SHP77 treated with DMSO at 0.1 percent for 48 hours (cell line): ENCODE measurements around the gene MBOAT1.
"Not testable (repeated sequence)": the region's sequence is repeated elsewhere in the genome, so short reads cannot be mapped to it uniquely, and the experiment has no call there.

Experiments
- DNase-seq: peaks from one replicate; lab custom pipeline; 2025; lab: John Stamatoyannopoulos, UW

The MBOAT1 gene

GRCh38 chr6:20212392-20213111, at the start of gene MBOAT1:
Gene MBOAT1 (minus strand): TSS chr6:20212469. CDS start chr6:20212234, 235 bp downstream.
- peak; percentile 30 for DNase-seq

GRCh38 chr6:20261685-20262084, 49.4 kb upstream of the MBOAT1 start:
- no peak for DNase-seq

DNA sequence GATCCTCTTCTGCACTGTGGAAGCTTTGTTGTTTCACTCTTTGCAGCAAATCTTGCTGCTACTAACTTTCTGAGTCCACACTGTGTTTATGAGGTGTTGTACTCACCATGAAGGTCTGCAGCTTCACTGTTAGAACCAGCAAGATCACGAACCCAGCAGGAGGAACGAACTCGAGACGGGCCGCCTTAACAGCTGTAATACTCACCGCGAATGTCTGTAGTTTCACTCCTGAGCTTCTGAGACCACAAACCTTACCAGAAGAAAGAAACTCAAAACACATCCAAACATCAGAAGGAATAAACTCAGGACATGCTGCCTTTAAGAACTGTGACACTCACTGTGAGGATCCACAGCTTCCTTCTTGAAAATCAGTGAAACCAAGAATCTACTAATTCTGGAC, 48.1 kb upstream of the MBOAT1 start:
- DNase-seq: no peak

- no peak for DNase-seq
Measured at GRCh38 chr6:20259316-20260049, 47.2 kb upstream of the MBOAT1 start.

DNA sequence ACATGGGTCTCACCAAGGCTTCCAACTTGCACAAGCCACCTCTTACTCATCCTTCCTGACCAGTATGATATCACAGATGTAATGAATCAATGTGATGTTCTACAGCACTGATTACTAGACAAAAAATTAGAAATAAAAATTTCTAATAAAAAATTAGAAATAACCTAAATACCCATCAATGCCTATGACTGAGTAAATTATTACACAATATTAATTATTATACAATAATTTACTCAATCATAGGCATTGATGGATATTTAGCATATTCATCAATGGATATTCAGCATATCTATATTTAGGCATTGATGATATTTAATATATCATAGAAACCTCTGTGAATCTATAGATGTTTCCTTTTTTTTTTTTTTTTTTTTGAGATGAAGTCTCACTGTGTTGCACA, 43.2 kb upstream of the MBOAT1 start:
- no peak for DNase-seq

- no peak for DNase-seq
Measured at GRCh38 chr6:20254295-20254694, 42.0 kb upstream of the MBOAT1 start.

- DNase-seq: no peak
Measured at GRCh38 chr6:20253021-20253420, 40.8 kb upstream of the MBOAT1 start.

DNA sequence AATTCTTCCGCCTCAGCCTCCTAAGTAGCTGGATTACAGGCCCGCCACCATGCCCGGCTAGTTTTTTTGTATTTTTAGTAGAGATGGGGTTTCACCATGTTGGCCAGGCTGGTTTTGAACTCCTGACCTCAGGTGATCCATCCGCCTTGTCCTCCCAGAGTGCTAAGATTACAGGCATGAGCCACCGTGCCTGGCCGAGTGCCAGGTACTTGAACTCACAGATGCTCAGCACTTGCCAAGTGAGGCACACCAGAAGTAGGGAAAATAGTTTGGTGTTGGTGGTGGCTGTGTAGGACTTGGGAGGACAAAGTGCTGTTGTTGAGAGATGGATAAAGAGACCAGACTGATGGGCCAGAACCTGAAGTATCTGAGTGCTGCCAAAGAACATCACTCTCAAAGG, 40.0 kb upstream of the MBOAT1 start:
- DNase-seq: no peak

- DNase-seq: no peak
Measured at GRCh38 chr6:20251525-20251924, 39.3 kb upstream of the MBOAT1 start.

GRCh38 chr6:20246125-20246524, 33.9 kb upstream of the MBOAT1 start:
- DNase-seq: no peak

GRCh38 chr6:20244807-20245681, 32.8 kb upstream of the MBOAT1 start:
- DNase-seq: not testable (repeated sequence)

DNA sequence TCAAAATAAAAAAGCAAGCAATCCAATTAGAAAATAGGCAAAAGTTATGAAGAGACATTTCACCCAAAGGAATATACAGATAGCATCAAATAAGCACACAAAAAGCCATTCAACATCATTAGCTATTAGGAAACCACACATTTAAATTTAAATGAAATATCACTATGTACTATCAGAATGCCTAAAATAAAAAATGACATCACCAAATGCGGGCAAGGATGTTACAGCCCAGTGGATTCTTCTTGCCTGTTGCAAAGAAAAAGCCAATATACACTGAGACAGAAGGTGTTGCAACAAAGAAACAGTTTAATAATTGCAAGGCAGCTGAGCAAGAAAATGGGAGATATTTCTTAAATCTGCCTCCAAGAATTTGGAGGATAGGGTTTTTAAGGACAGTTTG, 31.0 kb upstream of the MBOAT1 start:
- no peak for DNase-seq

GRCh38 chr6:20242397-20242796, 30.1 kb upstream of the MBOAT1 start:
- no peak for DNase-seq

DNA sequence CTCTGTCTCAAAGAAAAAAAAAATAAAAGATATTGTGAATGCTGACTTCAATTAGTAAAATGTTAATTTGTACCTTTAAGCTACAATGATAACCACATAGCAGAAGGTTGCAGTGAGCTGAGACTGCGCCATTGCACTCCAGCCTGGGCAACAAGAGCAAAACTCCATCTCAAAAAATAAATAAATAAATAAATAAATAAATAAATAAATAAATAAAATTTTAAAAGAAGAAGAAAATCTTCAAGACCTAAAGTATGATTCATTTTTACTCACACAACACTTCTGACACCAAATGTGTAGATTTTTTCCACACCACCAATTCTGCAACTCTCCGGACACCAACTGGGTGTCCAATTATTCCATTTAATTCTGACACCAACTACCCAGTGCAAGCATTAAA, 28.8 kb upstream of the MBOAT1 start:
- no peak for DNase-seq

DNA sequence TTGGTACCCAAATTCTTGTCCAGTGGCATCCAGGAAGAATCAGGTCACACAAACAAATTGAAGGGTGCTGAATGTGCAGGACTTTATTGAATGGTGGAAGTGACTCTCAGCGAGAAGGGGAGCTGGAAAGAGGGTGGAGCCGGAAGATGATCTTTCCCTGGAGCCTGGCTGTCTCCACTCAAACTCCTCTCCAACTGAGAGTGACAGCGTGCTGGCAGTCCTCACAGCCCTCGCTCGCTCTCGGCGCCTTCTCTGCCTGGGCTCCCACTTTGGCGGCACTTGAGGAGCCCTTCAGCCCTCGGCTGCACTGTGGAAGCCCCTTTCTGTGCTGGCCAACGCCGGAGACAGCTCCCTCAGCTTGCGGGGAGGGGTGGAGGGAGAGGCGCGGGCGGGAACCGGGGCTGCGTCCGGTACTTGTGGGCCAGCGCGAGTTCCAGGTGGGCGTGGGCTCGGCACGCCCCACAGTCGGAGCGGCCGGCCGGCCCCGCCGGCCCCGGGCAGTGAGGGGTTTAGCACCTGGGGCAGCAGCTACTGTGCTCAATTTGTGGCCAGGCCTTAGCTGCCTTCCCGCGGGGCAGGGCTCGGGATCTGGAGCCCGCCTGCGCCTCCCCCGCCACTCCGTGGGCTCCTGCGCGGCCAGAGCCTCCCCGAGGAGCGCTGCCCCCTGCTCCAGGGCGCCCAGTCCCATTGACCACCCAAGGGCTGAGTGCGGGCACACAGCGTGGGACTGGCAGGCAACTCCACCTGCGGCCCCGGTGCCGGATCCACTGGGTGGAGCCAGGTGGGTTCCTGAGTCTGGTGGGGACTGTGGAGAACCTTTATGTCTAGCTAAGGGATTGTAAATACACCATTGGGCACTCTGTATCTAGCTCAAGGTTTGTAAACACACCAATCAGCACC, 26.7 kb upstream of the MBOAT1 start:
- DNase-seq: no peak

- DNase-seq: no peak
Measured at GRCh38 chr6:20237677-20238460, 25.6 kb upstream of the MBOAT1 start.

DNA sequence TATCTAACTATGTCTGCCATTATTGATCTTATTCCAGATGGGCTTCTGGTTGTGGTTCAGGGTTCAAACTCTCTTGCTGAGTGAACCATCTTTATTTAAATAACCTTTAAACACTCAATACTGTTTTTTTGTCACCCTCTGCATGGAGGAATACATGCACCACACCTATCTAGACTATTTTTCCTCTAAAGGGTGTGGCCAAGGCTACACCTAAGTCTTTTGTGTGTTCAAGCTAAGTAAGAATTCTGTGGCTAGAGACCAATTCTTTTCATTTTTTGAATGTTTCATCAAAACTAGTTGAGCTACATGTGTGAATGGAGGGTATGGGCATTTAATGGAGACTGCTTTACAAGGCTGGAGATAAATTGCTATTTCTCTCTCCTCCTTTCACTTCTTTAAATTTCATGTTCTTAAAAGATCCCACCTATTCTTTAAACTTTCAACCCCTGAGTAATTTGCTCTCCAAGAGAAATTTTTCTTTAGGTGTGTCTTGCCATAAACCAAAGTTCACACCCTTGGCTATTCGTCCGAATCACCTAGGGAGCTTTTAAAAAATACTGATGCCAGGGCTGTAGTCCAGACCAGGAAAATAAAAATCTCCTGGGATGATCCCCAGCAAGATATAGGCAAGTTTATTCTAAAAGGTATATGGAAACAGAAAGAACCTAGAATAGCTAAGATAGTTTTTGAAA, 24.8 kb upstream of the MBOAT1 start:
- DNase-seq: no peak

- DNase-seq: no peak
Measured at GRCh38 chr6:20236344-20236743, 24.1 kb upstream of the MBOAT1 start.

DNA sequence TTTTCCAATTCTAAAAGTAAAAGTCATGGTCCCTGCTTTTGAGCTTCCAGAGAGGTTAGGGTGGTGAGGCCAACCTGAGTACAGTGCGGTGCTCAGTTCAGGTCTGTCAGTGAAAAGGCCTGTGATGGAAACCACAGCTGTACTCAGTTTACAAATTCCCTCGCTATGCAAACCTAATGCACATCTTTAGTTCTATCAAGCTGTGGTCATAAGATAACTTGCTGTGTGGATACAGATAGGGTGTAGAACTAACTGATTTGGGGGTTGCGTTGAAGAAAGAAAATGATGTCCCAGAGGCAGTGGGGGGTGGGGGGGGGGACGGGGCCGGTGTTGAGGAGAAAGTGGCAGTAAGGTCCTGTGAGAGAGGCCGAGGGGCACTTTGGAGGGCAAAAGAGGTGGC, 22.8 kb upstream of the MBOAT1 start:
- DNase-seq: no peak

- no peak for DNase-seq
Measured at GRCh38 chr6:20234136-20234535, 21.9 kb upstream of the MBOAT1 start.
